Hepatocyte (in vitro differentiated cells): ENCODE results near the gene NTPCR. TPM values are rescaled to one million over a fixed set of nuclear protein-coding genes. Genes with fewer than 3 reads are reported as not detected.

Experiments
- DNase-seq: peaks from one replicate; pipeline ENCODE4 v3.0.0-alpha.2; 2016; ENCODE audit warnings: low spot score
- H2AFZ ChIP-seq: fragments of 200-600 bp; sonication (generic); 2 replicates; pipeline ENCODE4 v1.6.0; 2016; ENCODE audit warnings: antibody characterized with exemption, mild to moderate bottlenecking
- H3K27ac ChIP-seq: fragments of 200-600 bp; sonication (generic); 2 replicates; pipeline ENCODE4 v1.5.1; 2016; ENCODE audit warnings: mild to moderate bottlenecking
- H3K27me3 ChIP-seq: fragments of 200-600 bp; sonication (generic); 2 replicates; pipeline ENCODE4 v1.6.1; 2016
- H3K36me3 ChIP-seq: fragments of 200-600 bp; sonication (generic); replicated peaks from 2 replicates; pipeline ENCODE4 v1.5.1; 2016; ENCODE audit warnings: low read depth; ENCODE audit not compliant: insufficient read depth
- H3K4me1 ChIP-seq: fragments of 200-600 bp; sonication (generic); 2 replicates; pipeline ENCODE4 v1.5.1; 2016; ENCODE audit warnings: mild to moderate bottlenecking, moderate library complexity; ENCODE audit not compliant: insufficient read depth
- H3K4me2 ChIP-seq: fragments of 200-600 bp; sonication (generic); 2 replicates; pipeline ENCODE4 v1.6.0; 2016
- H3K4me3 ChIP-seq: fragments of 200-600 bp; sonication (generic); 2 replicates; pipeline ENCODE4 v1.5.1; 2016; ENCODE audit warnings: mild to moderate bottlenecking
- H3K79me2 ChIP-seq: fragments of 200-600 bp; sonication (generic); 2 replicates; pipeline ENCODE4 v1.6.0; 2017; ENCODE audit warnings: mild to moderate bottlenecking
- H3K9me2 ChIP-seq: fragments of 200-600 bp; sonication (generic); replicated peaks from 2 replicates; pipeline ENCODE4 v1.6.0; 2017; ENCODE audit warnings: mild to moderate bottlenecking; ENCODE audit not compliant: insufficient read depth
- H3K9me3 ChIP-seq: fragments of 200-600 bp; sonication (generic); 2 replicates; pipeline ENCODE4 v1.5.1; 2016; ENCODE audit warnings: low read depth, mild to moderate bottlenecking
- H4K20me1 ChIP-seq: fragments of 200-600 bp; sonication (generic); 2 replicates; pipeline ENCODE4 v1.6.0; 2016; ENCODE audit warnings: mild to moderate bottlenecking; ENCODE audit not compliant: insufficient read depth, poor library complexity, severe bottlenecking
- EZH2 ChIP-seq: fragments of 200-600 bp; sonication (generic); IDR thresholded peaks from 2 replicates; pipeline ENCODE4 v1.6.1; 2016; ENCODE audit warnings: antibody characterized with exemption, mild to moderate bottlenecking, borderline replicate concordance
- EZH2phosphoT487 ChIP-seq: fragments of 200-600 bp; sonication (generic); IDR thresholded peaks from one replicate; pipeline ENCODE4 v1.6.1; 2018; ENCODE audit warnings: antibody characterized with exemption, mild to moderate bottlenecking, low read depth, moderate library complexity; ENCODE audit not compliant: unreplicated experiment, severe bottlenecking
- WGBS: methylation state at CpG from one replicate; pipeline ENCODE4 v1.1.6; 2016; ENCODE audit warnings: low lambda C conversion rate; ENCODE audit errors: missing lambda C conversion rate; 5-methylcytosine and 5-hydroxymethylcytosine counted together
- polyA plus RNA-seq: library from polyadenylated mRNA; unstranded; fragments of >200 nt; fragmentation: Nextera tagmentation; extraction: Ambion mirVana; gene quantifications from 2 replicates; pipeline ENCODE4 v1.2.1, GENCODE V29; 2016
- total RNA-seq: library from RNA; depleted of rRNA; stranded (reverse); fragments of >200 nt; gene quantifications from 2 replicates; pipeline ENCODE4 v1.2.3, GENCODE V29; 2014
- TF ChIP-seq, protein P1 (sequence below): fragments of 200-600 bp; sonication (generic); IDR thresholded peaks from 2 replicates; pipeline ENCODE4 v1.5.1; 2016; ENCODE audit warnings: antibody characterized with exemption, mild to moderate bottlenecking; ENCODE audit not compliant: poor library complexity

NTPCR gene
- total and polyA plus RNA-seq, 2 experiments from 2014 or later = 32.1 to 52.9 TPM

DNA sequence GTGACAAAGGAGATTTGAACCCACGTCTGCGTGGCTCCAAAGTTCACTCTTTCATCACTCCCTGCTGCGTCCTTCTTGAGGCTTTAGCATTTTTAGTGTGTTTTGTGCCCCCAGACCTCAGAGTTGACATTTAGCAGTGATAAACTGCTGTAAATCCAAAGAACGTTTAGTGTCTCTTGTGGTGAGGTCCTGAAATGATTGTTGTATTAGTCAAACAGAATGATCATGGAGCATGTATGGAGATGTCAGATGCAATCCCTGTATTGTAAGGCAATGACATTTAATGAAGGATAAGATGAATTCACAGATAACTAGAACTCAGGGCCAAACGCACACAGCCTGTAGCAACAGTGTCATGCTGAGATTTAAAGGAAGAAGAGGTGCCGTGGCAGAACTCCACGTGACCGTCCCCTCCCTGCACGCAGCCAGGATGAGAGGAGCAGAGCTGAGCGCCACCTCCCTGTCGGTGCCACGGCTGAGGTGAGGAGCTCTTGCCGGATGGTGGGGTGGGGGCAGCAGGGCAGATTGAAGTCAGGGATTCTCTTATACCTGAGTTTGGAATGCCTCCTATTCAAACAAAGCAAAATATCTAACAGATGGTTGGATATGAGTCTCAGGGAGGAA lies 30.1 kb downstream of the NTPCR start:
- Histone ChIP-seq H3K27ac (no peak overlapping the region), H4K20me1 (no peaks in the 10 kb centered on the region), H3K4me2 (no peak overlapping the region), H3K27me3 (no peaks in the 10 kb centered on the region), H3K4me1 (peaks cover 15% of the 10 kb centered on the region), H3K9me2 (no peaks in the 10 kb centered on the region), H3K36me3 (no peaks in the 10 kb centered on the region), H3K9me3 (no peaks in the 10 kb centered on the region), H3K4me3 (no peak overlapping the region), H2AFZ (no peak overlapping the region), H3K79me2 (no peaks in the 10 kb centered on the region)
- 65% methylated on average over 13 of the region's 13 CpGs for WGBS
- TF ChIP-seq, protein P1, sequence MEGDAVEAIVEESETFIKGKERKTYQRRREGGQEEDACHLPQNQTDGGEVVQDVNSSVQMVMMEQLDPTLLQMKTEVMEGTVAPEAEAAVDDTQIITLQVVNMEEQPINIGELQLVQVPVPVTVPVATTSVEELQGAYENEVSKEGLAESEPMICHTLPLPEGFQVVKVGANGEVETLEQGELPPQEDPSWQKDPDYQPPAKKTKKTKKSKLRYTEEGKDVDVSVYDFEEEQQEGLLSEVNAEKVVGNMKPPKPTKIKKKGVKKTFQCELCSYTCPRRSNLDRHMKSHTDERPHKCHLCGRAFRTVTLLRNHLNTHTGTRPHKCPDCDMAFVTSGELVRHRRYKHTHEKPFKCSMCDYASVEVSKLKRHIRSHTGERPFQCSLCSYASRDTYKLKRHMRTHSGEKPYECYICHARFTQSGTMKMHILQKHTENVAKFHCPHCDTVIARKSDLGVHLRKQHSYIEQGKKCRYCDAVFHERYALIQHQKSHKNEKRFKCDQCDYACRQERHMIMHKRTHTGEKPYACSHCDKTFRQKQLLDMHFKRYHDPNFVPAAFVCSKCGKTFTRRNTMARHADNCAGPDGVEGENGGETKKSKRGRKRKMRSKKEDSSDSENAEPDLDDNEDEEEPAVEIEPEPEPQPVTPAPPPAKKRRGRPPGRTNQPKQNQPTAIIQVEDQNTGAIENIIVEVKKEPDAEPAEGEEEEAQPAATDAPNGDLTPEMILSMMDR = no peak
- TF ChIP-seq EZH2phosphoT487 (no peak), EZH2 (no peak)
- DNase-seq = no peak

DNA sequence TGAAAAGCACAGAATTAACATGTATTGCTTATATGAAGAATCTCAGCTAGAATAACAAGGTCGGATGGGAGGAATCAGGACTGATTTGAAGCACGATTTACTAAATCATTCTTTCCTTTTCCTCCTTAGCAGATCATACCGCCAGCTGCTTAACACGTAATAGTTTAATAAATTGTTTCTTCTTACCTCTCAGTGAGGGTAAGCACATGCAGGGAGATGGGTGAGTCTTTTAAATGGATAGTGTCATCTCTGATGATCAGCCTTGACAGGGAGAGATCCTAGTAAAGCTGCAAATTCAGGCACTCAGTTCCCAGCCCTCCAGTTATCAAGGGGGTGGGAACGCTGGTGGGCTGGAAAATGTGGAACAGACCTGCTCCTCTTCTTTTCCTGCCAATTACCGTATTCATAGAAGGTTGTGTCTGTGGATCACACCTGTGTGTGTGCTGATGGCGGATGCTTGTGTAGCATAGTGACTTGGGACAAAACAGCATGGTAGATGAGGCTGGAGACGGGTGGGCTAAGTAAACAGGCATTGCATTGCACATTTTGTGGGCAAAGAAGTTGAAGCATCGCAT lies 30.7 kb downstream of the NTPCR start:
- H3K4me1 ChIP-seq = peaks cover 15% of the 10 kb centered on the region
- no peaks in the 10 kb centered on the region for H3K9me3 ChIP-seq
- TF ChIP-seq, protein P1 = no peak
- no peak for TF ChIP-seq EZH2
- TF ChIP-seq EZH2phosphoT487 = no peak
- no peaks in the 10 kb centered on the region for H4K20me1 ChIP-seq
- H3K4me2 ChIP-seq = no peak overlapping the region
- H3K9me2 ChIP-seq = no peaks in the 10 kb centered on the region
- H3K36me3 ChIP-seq = no peaks in the 10 kb centered on the region
- no peak overlapping the region for H2AFZ ChIP-seq
- no peaks in the 10 kb centered on the region for H3K79me2 ChIP-seq
- no peak overlapping the region for H3K27ac ChIP-seq
- DNase-seq = no peak
- H3K4me3 ChIP-seq = no peak overlapping the region
- 87% methylated on average over 9 of the region's 9 CpGs for WGBS
- H3K27me3 ChIP-seq = no peaks in the 10 kb centered on the region

DNA sequence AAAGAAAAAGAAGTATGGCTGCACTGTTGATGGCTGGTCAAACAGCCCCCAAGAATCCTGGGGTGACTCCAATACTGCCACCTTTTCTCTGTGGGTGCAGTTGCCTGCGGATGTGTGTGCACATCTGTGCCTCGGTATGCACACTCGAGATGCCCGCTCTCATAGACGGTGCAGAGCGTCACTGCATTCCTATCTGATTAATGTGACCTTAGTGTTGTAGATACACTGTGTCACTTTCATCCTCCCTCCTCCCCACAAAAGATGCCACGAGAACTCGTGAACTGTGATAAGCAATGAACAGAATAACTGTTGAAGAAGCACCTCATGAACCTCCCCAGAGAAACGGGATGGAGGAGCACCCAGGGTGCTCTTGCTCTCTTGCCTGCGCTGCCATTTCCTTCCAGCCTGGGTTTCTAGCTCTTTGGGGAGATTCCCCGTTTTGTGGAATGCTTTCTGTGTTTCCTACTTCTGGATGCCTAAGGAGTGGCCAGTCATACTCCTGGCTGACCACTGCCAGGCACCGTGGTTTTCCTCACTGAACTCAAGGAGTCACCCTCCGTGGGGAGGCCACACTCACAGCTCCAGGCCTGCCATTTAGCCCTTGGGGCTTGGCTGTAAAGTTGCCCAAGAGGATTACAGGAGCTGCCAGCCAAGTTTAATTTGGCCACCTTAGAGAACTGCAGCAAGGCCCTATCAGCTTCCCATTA lies 32.0 kb downstream of the NTPCR start:
- Histone ChIP-seq H3K79me2 (no peaks in the 10 kb centered on the region), H3K4me1 (peaks cover 15% of the 10 kb centered on the region), H3K9me2 (no peaks in the 10 kb centered on the region), H2AFZ (no peak overlapping the region), H3K36me3 (no peaks in the 10 kb centered on the region), H3K9me3 (no peaks in the 10 kb centered on the region), H3K27me3 (no peaks in the 10 kb centered on the region), H3K27ac (no peak overlapping the region), H3K4me3 (no peak overlapping the region), H3K4me2 (no peak overlapping the region), H4K20me1 (no peaks in the 10 kb centered on the region)
- TF ChIP-seq EZH2 = no peak
- TF ChIP-seq EZH2phosphoT487 = no peak
- TF ChIP-seq, protein P1 = no peak
- DNase-seq = no peak
- whole genome bisulfite sequencing = 80% methylated on average over 13 of the region's 13 CpGs
